Activated gamma-delta T cell treated with anti-CD3 and anti-CD28 coated beads, Interleukin-2, amount 50 U/mL, for 16 hours (primary cell): Measurements from ENCODE around the gene STAC3.

Experiments used
- DNase-seq: peaks from one replicate; pipeline ENCODE4 v3.0.0-alpha.2; 2020; ENCODE audit warnings: low read depth

The STAC3 gene

GRCh38 chr12:57222286-57223190 lies 28.4 kb downstream of the STAC3 start:
- DNase-seq, result no peak

- DNase-seq, result no peak
These were observed 29.6 kb downstream of the STAC3 start for GRCh38 chr12:57221169-57221917.

- no peak for DNase-seq
These were observed 30.2 kb downstream of the STAC3 start for GRCh38 chr12:57220770-57221168.

GRCh38 chr12:57219993-57220754 lies 30.8 kb downstream of the STAC3 start:
- no peak for DNase-seq

GRCh38 chr12:57219205-57219992 lies 31.6 kb downstream of the STAC3 start:
- DNase-seq, result no peak

- DNase-seq, result no peak
These were observed 32.7 kb downstream of the STAC3 start for GRCh38 chr12:57218030-57218853.

- no peak for DNase-seq
These were observed 33.8 kb downstream of the STAC3 start for GRCh38 chr12:57216921-57217879.

- DNase-seq, result no peak
These were observed 34.7 kb downstream of the STAC3 start, which contains the start of gene NXPH4 for GRCh38 chr12:57216014-57216911. Gene NXPH4 (plus strand): TSS chr12:57216794. CDS start chr12:57216970, 176 bp downstream.

GRCh38 chr12:57215668-57216013 lies 35.3 kb downstream of the STAC3 start:
- DNase-seq, result no peak

- DNase-seq, result no peak
These were observed 35.9 kb downstream of the STAC3 start for GRCh38 chr12:57215065-57215464.

GRCh38 chr12:57214398-57214781 lies 36.6 kb downstream of the STAC3 start:
- peak; percentile 55 for DNase-seq

GRCh38 chr12:57213763-57214397 lies 37.1 kb downstream of the STAC3 start:
- DNase-seq, result no peak

GRCh38 chr12:57213058-57213715 lies 37.8 kb downstream of the STAC3 start:
- peak; percentile 75 for DNase-seq

- DNase-seq, result no peak
These were observed 38.3 kb downstream of the STAC3 start for GRCh38 chr12:57212701-57213057.

- no peak for DNase-seq
These were observed 38.9 kb downstream of the STAC3 start for GRCh38 chr12:57211791-57212700.

GRCh38 chr12:57210926-57211692 lies 39.9 kb downstream of the STAC3 start:
- no peak for DNase-seq
